HepG2 (cell line): ENCODE data around the gene FAM83G. TPM values are rescaled to one million over a fixed set of nuclear protein-coding genes. Genes with fewer than 3 reads are reported as not detected.

Experiments
- AGO2 ChIP-seq: fragments of 200-400 bp; formaldehyde crosslinking; optimal IDR thresholded peaks from 2 replicates; pipeline ENCODE3; 2017; ENCODE audit warnings: mild to moderate bottlenecking, low read depth, low read length, moderate library complexity
- ASH2L ChIP-seq: fragments of 300-600, 200-600 bp; sonication (generic); IDR thresholded peaks from 2 replicates; pipeline ENCODE4 v1.7.0; 2017; ENCODE audit warnings: low read depth, mild to moderate bottlenecking, moderate library complexity, mixed read lengths, low read length; ENCODE audit not compliant: insufficient read length
- HNRNPK ChIP-seq: fragments of 200-400 bp; formaldehyde crosslinking; IDR thresholded peaks from 2 replicates; pipeline ENCODE4 v1.6.1; 2018; ENCODE audit warnings: low read length, low read depth, moderate library complexity, mild to moderate bottlenecking; ENCODE audit not compliant: poor library complexity, severe bottlenecking
- ONECUT2 ChIP-seq: sonication (generic); formaldehyde crosslinking; IDR thresholded peaks from 2 replicates; pipeline ENCODE4 v1.4.0; 2020; ENCODE audit warnings: missing genetic modification reagents
- POLR2A ChIP-seq, 2 experiments: IDR thresholded peaks; 2 replicates each; pipeline ENCODE4 v1.6.1; 2011; ENCODE audit warnings: low read depth in 2 of 2, low read length in 2 of 2, mild to moderate bottlenecking in 1 of 2, moderate library complexity in 1 of 2; ENCODE audit not compliant: insufficient read depth in 1 of 2
- RAD21 ChIP-seq: fragments of 450-650 bp; formaldehyde crosslinking; IDR thresholded peaks from 2 replicates; pipeline ENCODE4 v1.5.0; 2020; ENCODE audit warnings: mild to moderate bottlenecking
- RBFOX2 ChIP-seq: fragments of 200-400 bp; formaldehyde crosslinking; IDR thresholded peaks from 2 replicates; pipeline ENCODE4 v1.6.1; 2017; ENCODE audit warnings: low read depth, mild to moderate bottlenecking, low read length
- THAP11 ChIP-seq: IDR thresholded peaks from 2 replicates; pipeline ENCODE4 v1.6.1; 2016; ENCODE audit warnings: missing biosample characterization, missing genetic modification reagents
- ZIK1 ChIP-seq: sonication (generic); formaldehyde crosslinking; IDR thresholded peaks from 2 replicates; pipeline ENCODE4 v1.5.0; 2020; ENCODE audit warnings: mild to moderate bottlenecking, low read depth, missing genetic modification reagents, borderline replicate concordance
- ZNF550 ChIP-seq: sonication (generic); formaldehyde crosslinking; IDR thresholded peaks from 2 replicates; pipeline ENCODE4 v1.4.0; 2020; ENCODE audit warnings: mild to moderate bottlenecking, missing genetic modification reagents, borderline replicate concordance
- ZNF605 ChIP-seq: sonication (generic); formaldehyde crosslinking; IDR thresholded peaks from 2 replicates; pipeline ENCODE4 v1.8.0; 2022; ENCODE audit warnings: mild to moderate bottlenecking, missing genetic modification reagents
- ZNF607 ChIP-seq: sonication (generic); formaldehyde crosslinking; IDR thresholded peaks from 2 replicates; pipeline ENCODE4 v1.5.1; 2020; ENCODE audit warnings: missing genetic modification reagents, mild to moderate bottlenecking, borderline replicate concordance
- ZNF619 ChIP-seq: sonication (generic); formaldehyde crosslinking; IDR thresholded peaks from 2 replicates; pipeline ENCODE4 v1.4.0; 2020; ENCODE audit warnings: mild to moderate bottlenecking, missing genetic modification reagents
- polyA plus RNA-seq, 8 experiments: library from polyadenylated mRNA; depleted of rRNA in 3 of 8; stranded (reverse) in 7 of 8; unstranded in 1 of 8; fragments of >200 nt; fragmentation: Illumina TruSeq in 4 of 8; extraction: Trizol in 4 of 8; gene quantifications; 2 replicates each; pipeline versions ENCODE4 v1.2.1 to v1.2.3, GENCODE V29; 2011 to 2016; ENCODE audit warnings: low read depth in 4 of 8, missing spikeins in 1 of 8, mixed read lengths in 1 of 8; ENCODE audit not compliant: insufficient read depth in 1 of 8
- total RNA-seq, 5 experiments: library from RNA; depleted of rRNA; stranded (reverse); fragments of >200 nt; fragmentation: Illumina TruSeq; extraction: Trizol; gene quantifications; 2 replicates each; pipeline ENCODE4 v1.2.3, GENCODE V29; 2016; ENCODE audit warnings: low read depth in 1 of 5
- TF ChIP-seq, protein P1 (sequence below): sonication (generic); IDR thresholded peaks from 2 replicates; pipeline ENCODE4 v1.6.1; 2016; ENCODE audit warnings: low read depth, borderline replicate concordance
- TF ChIP-seq, protein P2 (sequence below): sonication (generic); formaldehyde crosslinking; IDR thresholded peaks from 2 replicates; pipeline ENCODE4 v1.4.0; 2020; ENCODE audit warnings: missing genetic modification reagents
- TF ChIP-seq, protein P3 (sequence below): sonication (generic); formaldehyde crosslinking; IDR thresholded peaks from 2 replicates; pipeline ENCODE4 v1.4.0; 2020; ENCODE audit warnings: missing genetic modification reagents, borderline replicate concordance
- TF ChIP-seq, protein P4 (sequence below): sonication (generic); formaldehyde crosslinking; IDR thresholded peaks from 2 replicates; pipeline ENCODE4 v1.9.0; 2022; ENCODE audit warnings: missing genetic modification reagents, mild to moderate bottlenecking, borderline replicate concordance
- TF ChIP-seq, protein P5 (sequence below): IDR thresholded peaks from 2 replicates; pipeline ENCODE4 v1.6.1; 2018; ENCODE audit warnings: missing genetic modification reagents, mild to moderate bottlenecking, missing compliant biosample characterization

The FAM83G gene
- total and polyA plus RNA-seq, 2 of the 13 experiments (the other 11 are each of a cell fraction or from before 2014, with no cell fraction given), result 13.7 to 18.6 TPM

DNA sequence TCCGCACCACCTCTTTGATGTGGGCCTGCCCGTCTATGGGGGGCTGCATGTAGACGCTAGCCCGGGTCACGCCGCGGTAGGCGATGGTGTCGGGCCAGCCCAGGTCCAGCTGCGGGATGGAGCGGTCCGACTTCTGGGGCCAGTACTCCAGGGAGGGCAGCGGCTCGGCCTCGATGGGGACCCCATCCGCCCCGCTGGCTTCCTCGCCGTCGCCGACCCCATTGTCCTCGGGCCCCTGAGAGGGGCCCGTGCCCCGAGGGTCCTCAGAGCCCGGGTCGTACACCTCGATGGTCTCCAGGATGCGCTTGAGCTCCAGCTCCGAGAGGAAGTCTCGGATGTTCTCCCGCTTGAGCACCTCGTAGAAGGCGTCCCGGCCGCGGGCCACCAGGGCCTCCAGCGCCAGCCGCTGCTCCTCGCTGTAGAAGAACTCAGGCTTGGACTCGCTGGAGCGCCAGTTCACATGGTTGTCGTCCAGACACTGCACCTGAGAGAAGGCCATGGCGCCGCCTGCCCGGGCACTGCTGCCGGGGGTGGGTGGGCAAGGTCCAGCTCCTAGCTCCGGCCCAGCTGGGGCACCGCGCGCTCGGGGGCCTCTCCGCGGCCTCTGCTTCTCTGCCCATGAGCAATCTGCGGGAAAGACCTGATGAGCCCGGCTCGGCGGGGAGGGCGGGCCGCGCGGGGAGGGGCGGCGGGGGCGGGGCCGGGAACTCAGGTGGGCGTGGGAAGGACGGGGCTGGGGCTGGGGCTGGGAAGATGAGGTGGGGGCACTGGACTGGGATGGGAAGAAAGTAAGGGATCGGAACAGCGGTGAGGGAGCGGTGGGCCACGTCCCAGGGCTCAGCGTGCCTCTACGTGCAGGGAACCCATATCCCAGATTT is 782 bp downstream of the FAM83G start (continued):
- TF ChIP-seq POLR2A (IDR thresholded peaks at IDR 0.05; ENCODE audit: insufficient read depth in 1 of 2, low read depth in 2 of 2, low read length in 2 of 2), result peak in 1 of 2 experiments; percentile 74; a peak in 2 of 4 replicates
- TF ChIP-seq, protein P1, sequence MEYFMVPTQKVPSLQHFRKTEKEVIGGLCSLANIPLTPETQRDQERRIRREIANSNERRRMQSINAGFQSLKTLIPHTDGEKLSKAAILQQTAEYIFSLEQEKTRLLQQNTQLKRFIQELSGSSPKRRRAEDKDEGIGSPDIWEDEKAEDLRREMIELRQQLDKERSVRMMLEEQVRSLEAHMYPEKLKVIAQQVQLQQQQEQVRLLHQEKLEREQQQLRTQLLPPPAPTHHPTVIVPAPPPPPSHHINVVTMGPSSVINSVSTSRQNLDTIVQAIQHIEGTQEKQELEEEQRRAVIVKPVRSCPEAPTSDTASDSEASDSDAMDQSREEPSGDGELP, result peak; percentile 54; the same call in 1 of the 2 replicates
- 0 out of 2 replicates have a peak, but pooled peaks have one; percentile 20 for TF ChIP-seq ZNF619
- TF ChIP-seq, protein P2, sequence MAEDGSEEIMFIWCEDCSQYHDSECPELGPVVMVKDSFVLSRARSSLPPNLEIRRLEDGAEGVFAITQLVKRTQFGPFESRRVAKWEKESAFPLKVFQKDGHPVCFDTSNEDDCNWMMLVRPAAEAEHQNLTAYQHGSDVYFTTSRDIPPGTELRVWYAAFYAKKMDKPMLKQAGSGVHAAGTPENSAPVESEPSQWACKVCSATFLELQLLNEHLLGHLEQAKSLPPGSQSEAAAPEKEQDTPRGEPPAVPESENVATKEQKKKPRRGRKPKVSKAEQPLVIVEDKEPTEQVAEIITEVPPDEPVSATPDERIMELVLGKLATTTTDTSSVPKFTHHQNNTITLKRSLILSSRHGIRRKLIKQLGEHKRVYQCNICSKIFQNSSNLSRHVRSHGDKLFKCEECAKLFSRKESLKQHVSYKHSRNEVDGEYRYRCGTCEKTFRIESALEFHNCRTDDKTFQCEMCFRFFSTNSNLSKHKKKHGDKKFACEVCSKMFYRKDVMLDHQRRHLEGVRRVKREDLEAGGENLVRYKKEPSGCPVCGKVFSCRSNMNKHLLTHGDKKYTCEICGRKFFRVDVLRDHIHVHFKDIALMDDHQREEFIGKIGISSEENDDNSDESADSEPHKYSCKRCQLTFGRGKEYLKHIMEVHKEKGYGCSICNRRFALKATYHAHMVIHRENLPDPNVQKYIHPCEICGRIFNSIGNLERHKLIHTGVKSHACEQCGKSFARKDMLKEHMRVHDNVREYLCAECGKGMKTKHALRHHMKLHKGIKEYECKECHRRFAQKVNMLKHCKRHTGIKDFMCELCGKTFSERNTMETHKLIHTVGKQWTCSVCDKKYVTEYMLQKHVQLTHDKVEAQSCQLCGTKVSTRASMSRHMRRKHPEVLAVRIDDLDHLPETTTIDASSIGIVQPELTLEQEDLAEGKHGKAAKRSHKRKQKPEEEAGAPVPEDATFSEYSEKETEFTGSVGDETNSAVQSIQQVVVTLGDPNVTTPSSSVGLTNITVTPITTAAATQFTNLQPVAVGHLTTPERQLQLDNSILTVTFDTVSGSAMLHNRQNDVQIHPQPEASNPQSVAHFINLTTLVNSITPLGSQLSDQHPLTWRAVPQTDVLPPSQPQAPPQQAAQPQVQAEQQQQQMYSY, result peak; percentile 36; the same call in 1 of the 2 replicates
- TF ChIP-seq, protein P3, sequence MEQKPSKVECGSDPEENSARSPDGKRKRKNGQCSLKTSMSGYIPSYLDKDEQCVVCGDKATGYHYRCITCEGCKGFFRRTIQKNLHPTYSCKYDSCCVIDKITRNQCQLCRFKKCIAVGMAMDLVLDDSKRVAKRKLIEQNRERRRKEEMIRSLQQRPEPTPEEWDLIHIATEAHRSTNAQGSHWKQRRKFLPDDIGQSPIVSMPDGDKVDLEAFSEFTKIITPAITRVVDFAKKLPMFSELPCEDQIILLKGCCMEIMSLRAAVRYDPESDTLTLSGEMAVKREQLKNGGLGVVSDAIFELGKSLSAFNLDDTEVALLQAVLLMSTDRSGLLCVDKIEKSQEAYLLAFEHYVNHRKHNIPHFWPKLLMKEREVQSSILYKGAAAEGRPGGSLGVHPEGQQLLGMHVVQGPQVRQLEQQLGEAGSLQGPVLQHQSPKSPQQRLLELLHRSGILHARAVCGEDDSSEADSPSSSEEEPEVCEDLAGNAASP (CRISPR knock-in tag), result 0 out of 2 replicates have a peak, but pooled peaks have one; percentile 11
- no peak for TF ChIP-seq ZNF607 (CRISPR knock-in tag)
- no peak for TF ChIP-seq ONECUT2 (CRISPR knock-in tag)
- 0 out of 2 replicates have a peak, but pooled peaks have one; percentile 37 for TF ChIP-seq THAP11 (CRISPR knock-in tag)
- TF ChIP-seq, protein P4, sequence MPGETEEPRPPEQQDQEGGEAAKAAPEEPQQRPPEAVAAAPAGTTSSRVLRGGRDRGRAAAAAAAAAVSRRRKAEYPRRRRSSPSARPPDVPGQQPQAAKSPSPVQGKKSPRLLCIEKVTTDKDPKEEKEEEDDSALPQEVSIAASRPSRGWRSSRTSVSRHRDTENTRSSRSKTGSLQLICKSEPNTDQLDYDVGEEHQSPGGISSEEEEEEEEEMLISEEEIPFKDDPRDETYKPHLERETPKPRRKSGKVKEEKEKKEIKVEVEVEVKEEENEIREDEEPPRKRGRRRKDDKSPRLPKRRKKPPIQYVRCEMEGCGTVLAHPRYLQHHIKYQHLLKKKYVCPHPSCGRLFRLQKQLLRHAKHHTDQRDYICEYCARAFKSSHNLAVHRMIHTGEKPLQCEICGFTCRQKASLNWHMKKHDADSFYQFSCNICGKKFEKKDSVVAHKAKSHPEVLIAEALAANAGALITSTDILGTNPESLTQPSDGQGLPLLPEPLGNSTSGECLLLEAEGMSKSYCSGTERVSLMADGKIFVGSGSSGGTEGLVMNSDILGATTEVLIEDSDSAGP, result peak; percentile 41; the same call in 1 of the 2 replicates
- no peak for TF ChIP-seq ZIK1 (CRISPR knock-in tag)
- peak; percentile 63; the same call in 1 of the 2 replicates for TF ChIP-seq ZNF550 (CRISPR knock-in tag)
- peak; percentile 61 for TF ChIP-seq RBFOX2
- TF ChIP-seq ZNF605 (CRISPR knock-in tag), result no peak
- TF ChIP-seq ASH2L, result peak; percentile 66
- TF ChIP-seq, protein P5, sequence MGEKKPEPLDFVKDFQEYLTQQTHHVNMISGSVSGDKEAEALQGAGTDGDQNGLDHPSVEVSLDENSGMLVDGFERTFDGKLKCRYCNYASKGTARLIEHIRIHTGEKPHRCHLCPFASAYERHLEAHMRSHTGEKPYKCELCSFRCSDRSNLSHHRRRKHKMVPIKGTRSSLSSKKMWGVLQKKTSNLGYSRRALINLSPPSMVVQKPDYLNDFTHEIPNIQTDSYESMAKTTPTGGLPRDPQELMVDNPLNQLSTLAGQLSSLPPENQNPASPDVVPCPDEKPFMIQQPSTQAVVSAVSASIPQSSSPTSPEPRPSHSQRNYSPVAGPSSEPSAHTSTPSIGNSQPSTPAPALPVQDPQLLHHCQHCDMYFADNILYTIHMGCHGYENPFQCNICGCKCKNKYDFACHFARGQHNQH, result no peak
- TF ChIP-seq HNRNPK, result peak; percentile 7
- TF ChIP-seq RAD21, result 0 out of 2 replicates have a peak, but pooled peaks have one; percentile 27
- TF ChIP-seq AGO2, result peak; percentile 61
